GM20000 (cell line): ENCODE measurements around the gene DROSHA.
A peak's percentile ranks its signal among the peaks of the same experiment; 100 is the strongest.

Source experiments
- DNase-seq: peaks from one replicate; pipeline ENCODE4 v3.0.0; 2012; ENCODE audit warnings: low spot score
- CTCF ChIP-seq: IDR thresholded peaks from 2 replicates; pipeline ENCODE4 v1.5.1; 2012; ENCODE audit warnings: mild to moderate bottlenecking, control low read depth; ENCODE audit errors: extremely low read depth, missing control alignments

The DROSHA gene, protein sequence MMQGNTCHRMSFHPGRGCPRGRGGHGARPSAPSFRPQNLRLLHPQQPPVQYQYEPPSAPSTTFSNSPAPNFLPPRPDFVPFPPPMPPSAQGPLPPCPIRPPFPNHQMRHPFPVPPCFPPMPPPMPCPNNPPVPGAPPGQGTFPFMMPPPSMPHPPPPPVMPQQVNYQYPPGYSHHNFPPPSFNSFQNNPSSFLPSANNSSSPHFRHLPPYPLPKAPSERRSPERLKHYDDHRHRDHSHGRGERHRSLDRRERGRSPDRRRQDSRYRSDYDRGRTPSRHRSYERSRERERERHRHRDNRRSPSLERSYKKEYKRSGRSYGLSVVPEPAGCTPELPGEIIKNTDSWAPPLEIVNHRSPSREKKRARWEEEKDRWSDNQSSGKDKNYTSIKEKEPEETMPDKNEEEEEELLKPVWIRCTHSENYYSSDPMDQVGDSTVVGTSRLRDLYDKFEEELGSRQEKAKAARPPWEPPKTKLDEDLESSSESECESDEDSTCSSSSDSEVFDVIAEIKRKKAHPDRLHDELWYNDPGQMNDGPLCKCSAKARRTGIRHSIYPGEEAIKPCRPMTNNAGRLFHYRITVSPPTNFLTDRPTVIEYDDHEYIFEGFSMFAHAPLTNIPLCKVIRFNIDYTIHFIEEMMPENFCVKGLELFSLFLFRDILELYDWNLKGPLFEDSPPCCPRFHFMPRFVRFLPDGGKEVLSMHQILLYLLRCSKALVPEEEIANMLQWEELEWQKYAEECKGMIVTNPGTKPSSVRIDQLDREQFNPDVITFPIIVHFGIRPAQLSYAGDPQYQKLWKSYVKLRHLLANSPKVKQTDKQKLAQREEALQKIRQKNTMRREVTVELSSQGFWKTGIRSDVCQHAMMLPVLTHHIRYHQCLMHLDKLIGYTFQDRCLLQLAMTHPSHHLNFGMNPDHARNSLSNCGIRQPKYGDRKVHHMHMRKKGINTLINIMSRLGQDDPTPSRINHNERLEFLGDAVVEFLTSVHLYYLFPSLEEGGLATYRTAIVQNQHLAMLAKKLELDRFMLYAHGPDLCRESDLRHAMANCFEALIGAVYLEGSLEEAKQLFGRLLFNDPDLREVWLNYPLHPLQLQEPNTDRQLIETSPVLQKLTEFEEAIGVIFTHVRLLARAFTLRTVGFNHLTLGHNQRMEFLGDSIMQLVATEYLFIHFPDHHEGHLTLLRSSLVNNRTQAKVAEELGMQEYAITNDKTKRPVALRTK (N-terminal part only)

DNA sequence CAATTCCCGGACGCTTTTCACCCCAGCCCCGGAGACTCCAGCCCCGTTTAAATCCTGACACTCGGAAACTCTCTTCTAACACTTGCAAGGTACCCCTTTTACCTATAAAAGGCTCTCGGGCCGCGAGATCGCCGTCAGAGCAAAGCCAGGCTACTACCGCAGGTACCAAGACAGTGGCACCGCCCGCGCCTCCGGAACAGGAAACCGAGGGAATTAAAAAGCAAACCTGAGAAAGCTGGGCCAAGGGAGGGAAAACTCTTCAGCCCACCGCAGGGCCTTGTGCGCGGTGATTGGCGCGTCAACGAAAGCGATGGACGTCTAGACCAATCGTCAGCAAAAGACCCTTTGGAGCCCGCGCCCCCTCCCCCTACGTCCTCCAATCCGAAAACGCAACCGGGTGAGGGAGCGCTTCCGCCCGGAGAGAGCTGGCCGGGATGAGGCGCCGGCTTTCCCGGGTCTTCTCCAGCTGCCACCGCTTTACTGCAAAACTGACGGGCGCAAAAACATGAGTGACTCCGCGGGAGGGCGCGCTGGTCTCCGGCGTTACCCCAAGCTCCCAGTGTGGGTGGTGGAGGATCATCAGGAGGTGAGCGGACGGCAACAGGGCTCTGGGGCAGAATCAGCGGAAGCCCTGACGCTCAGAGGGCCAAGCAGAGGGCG is at the start of gene DROSHA, which contains the start of gene C5orf22:
Gene DROSHA, minus strand, starts transcription at position 206 of the 660 bp plus-strand sequence. CDS start 3,034 bp downstream, outside the sequence.
Gene C5orf22, plus strand, starts transcription at position 414 of the 660 bp plus-strand sequence. Its CDS starts 92 bp downstream, at position 506.
- no peak for TF ChIP-seq CTCF
- DNase-seq = peak; percentile 88

DNA sequence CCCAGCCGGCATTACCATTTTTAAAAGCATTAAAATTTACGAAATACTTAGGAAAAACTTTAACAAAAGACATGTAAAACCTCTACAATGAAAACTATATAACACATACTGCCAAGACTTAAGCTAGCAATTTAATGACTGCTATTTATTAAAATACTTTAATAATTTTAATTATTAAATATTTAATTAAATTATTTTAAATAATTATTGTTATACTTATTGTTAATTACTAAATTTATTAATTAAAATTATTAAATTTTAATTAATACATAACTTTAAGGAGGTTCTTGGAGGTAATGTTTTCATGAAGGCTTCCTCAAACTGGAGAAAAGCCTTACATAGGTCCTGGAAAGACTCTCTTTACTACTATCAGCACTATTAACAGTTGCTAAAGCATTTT is 47.7 kb upstream of the DROSHA start:
- TF ChIP-seq CTCF = no peak
- no peak for DNase-seq

- DNase-seq = no peak
- no peak for TF ChIP-seq CTCF
Measured at GRCh38 chr5:31577438-31577837, 45.5 kb upstream of the DROSHA start.

GRCh38 chr5:31574772-31575171 is 42.9 kb upstream of the DROSHA start:
- DNase-seq = no peak
- no peak for TF ChIP-seq CTCF

- no peak for TF ChIP-seq CTCF
- DNase-seq = peak; percentile 50
Measured at GRCh38 chr5:31573494-31574142, 41.7 kb upstream of the DROSHA start.

- TF ChIP-seq CTCF = no peak
Measured at GRCh38 chr5:31569068-31569467, 37.2 kb upstream of the DROSHA start.

More at GRCh38 chr5:31569068-31569467, 37.2 kb upstream of the DROSHA start:
- no peak for DNase-seq
